HG03571 (cell line): ENCODE data around the gene GIGYF2.
"Not testable (repeated sequence)": the region's sequence is repeated elsewhere in the genome, so short reads cannot be mapped to it uniquely, and the experiment has no call there.

ENCODE experiments used
- ATAC-seq: cut with Tn5 transposase; IDR thresholded peaks from one replicate; pipeline ENCODE4 v1.9.1; 2021; ENCODE audit not compliant: unreplicated experiment

Gene GIGYF2, protein sequence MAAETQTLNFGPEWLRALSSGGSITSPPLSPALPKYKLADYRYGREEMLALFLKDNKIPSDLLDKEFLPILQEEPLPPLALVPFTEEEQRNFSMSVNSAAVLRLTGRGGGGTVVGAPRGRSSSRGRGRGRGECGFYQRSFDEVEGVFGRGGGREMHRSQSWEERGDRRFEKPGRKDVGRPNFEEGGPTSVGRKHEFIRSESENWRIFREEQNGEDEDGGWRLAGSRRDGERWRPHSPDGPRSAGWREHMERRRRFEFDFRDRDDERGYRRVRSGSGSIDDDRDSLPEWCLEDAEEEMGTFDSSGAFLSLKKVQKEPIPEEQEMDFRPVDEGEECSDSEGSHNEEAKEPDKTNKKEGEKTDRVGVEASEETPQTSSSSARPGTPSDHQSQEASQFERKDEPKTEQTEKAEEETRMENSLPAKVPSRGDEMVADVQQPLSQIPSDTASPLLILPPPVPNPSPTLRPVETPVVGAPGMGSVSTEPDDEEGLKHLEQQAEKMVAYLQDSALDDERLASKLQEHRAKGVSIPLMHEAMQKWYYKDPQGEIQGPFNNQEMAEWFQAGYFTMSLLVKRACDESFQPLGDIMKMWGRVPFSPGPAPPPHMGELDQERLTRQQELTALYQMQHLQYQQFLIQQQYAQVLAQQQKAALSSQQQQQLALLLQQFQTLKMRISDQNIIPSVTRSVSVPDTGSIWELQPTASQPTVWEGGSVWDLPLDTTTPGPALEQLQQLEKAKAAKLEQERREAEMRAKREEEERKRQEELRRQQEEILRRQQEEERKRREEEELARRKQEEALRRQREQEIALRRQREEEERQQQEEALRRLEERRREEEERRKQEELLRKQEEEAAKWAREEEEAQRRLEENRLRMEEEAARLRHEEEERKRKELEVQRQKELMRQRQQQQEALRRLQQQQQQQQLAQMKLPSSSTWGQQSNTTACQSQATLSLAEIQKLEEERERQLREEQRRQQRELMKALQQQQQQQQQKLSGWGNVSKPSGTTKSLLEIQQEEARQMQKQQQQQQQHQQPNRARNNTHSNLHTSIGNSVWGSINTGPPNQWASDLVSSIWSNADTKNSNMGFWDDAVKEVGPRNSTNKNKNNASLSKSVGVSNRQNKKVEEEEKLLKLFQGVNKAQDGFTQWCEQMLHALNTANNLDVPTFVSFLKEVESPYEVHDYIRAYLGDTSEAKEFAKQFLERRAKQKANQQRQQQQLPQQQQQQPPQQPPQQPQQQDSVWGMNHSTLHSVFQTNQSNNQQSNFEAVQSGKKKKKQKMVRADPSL (N-terminal part only)

DNA sequence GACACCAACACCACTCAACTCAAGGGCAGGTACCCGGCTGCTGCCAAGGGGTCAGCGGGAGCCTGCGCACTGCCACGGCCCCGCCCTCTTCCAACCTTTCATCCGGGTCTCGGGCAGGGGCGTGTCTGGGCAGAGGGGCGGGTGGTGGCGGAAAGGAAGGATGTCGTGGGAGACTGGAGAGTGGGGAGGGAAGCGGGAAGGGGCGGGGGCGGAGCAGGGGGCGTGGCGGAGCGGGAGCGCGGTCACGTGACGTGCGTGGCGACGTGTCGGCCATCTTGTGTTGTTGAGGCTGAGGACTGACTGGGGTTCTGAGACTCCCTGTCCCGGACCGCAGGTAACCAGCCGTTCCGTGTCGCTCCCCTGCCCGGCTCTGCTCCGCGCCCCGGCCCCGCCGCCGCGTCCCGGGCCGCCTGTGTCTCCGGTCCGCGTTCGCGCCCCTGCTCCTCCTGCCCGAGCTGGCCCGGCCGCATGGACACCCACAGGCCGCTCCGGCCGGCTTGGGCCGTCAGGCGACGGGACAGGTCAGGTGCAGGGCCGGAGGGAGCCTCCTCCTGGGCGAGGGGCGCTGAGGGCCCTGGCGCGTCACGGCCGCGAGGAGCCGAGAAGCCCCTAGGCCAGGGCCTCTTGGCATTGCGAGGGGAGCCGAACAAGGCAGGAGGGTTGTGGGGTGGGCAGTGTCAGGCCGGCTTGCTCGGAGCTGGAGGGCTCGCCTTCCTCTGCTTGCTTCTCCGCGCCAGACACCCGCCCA lies at the start of gene GIGYF2:
TSS of gene GIGYF2 (plus strand) at position 273 of the 748 bp plus-strand sequence. CDS start 37,867 bp downstream, outside the sequence.
- peak; percentile 68 for ATAC-seq

DNA sequence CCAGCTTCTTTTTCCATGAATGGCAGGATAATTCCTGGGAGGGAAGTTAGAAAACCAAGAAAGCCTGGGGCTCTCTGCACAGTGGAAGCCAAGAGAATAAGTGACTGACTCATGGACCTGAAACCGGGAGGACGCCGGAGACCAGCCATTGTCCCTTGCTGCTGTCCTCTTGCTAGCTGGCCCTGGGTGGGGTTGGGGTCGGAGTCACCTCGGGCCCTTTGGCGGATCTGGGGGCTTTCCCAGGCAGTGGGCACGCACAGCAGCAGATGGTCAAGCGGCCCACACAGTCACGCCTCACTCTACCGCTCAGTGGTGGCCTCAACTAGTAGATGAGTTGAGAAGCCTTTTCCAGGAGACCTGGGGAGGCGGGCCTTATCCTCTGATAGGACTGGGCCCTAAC lies 48.1 kb upstream of the GIGYF2 start:
- no peak for ATAC-seq

DNA sequence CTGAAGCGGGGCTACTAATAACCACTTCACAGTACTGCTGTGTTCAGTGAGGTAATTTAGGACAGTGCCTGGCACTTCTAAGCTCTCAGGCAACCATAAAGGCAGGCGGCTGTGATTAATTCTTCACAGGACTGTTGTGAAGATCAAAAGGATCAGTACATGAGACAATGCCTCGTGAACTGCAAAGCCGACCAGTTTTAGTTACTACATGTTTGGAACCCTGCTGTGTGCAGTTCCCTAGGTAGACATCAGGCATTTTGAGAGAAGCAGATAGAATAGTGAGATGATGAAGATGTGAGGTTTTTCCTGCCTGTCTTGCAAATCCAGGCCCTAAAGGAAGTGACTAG lies 44.7 kb upstream of the GIGYF2 start:
- no peak for ATAC-seq

DNA sequence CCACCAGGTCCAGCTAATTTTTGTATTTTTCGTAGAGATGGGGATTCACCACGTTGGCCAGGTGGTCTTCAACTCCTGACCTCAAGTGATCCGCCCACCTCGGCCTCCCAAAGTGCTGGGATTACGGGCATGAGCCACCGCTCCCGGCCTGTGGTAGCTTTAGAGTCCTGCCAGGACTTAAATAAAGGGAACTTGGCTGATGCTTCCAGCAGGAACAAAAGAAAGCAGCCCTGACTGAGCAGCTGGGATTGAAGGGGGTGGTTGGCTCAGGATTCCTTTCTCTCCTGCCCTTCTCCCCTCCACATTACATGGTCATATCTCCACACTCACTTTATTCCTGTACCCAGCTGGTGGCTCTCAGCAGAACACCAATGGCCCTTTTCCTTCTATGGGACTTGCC lies 43.7 kb upstream of the GIGYF2 start:
- ATAC-seq: no peak

DNA sequence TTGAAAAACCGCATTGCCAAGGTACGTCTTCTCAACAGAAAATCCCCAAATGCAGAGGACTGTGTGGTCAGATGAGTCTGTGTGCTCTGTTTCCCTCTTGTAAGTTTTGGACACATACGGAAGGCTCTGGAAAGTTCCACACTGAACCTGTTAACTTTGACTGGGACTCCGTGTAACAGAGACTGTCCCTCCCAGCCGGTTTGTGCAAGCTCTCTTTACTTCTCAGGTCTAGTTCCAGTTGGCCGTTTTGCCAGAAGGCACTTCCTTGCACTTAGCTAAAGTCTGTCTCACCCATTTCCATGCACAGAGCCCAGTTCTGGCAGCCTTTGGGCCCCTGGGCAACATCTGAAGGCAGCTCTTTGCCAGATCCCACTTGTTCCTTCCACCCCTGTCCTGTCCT lies 41.7 kb upstream of the GIGYF2 start:
- ATAC-seq: no peak

DNA sequence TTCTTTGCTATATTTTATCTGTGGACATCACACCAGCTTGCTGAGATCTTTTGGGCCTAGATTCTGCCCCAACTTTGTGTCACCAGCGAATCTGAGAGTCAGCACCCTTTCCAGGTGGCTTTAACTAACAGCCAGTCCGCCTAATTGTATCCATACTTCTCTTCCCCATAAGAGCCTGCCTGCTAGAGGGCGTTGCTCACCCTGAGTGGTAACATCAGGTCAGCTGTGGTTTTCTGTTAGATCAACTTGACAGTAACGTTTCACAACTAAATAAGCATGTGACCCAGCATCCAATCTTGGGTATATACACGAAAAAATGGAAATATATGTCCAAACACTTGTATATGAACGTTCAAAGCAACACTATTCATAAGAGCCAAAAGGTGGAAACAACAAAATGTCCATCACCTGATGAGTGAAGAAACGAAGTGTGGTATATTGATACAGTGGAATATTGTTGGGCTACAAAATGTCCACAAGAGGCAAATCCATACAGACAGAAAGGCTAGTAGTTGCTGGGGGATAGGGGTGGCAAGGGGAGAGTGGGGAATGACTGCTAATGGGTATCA lies 38.8 kb upstream of the GIGYF2 start:
- no peak for ATAC-seq

DNA sequence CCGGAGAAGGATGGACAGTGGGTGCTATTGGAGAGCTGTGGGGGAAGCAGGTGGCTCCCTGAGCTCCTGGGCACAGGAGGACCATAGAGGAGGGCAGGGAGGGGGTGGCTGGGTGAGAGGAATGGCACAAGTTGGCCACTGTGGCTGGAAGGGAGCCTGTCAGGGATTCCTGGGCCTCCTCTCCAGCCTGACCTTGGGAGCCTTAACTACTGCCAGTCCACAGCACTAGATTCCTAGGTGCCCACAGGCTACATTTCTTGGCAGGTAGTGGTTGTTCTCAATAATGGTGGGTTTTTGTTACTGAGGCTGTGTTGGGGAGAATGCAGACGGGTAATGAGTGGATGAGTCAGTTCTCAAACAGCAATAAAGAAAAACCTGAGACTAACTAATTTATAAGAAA lies 37.8 kb upstream of the GIGYF2 start:
- no peak for ATAC-seq

DNA sequence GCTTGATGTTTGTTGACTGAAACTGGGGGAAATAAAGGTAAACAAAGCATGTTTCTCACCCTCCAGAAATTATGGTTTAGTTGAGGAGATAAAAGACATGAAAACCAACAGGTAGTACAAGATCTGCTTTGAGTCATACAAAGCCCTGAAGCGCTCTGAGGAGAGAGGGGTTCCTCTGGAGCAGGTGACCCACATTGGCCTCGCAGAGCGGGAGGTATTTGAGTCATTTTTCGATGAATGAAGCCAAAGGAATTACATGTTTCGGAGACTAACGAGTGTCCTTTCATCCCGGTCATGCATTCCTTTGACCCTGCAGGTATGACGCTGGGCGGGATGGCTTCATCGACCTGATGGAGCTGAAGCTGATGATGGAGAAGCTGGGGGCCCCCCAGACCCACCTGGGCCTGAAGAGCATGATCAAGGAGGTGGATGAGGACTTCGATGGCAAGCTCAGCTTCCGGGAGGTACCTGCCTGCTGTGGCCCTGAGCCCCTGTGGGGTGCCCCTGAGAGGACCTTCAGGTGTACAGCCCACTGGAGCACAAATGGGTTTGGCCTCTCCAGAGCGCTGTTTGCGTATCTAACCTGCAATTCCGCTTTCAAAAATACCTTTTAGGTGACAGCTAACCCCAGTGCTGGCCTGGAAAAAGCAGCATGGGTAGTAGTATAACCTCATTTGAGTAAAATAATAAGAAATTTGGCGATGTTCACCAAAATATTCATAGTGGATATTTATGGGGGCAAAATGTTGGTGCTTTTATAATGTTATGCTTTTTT lies 34.5 kb upstream of the GIGYF2 start:
- ATAC-seq: no peak

DNA sequence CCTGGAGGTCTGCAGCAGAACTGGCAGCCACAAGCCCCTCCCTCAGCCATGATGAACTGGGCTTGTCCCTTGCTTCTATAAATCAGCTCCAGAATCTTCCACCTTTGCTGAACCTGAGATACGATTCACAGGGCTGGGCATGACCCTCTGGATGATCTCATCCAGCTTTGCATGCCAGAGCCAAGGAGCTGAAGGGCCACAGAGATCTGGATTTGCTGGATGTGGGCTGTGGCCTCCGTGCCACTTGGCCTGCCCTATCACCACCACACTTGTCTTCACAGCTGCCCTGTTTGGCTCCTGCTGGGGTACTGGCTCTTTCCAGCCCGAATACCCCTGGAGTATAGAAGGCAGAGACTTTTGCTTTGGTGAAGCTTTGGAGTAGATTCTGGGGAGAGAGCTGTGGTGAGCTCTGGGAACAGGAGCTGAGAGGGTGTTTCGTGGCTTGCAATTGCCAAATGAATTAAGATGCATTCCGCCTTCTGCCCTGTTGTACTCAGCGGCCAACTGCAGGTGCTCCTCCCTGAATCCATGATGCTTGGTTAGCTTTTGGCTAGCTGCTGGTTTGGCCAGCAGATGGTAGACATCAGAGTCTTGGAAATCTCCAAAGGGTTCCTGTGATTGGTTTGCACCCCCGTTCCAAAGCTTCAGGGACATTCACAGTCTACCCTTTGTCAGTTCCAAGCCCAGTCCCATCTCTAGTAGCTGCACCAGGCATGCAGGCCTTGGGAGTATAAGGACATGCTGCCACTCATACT lies 30.9 kb upstream of the GIGYF2 start:
- no peak for ATAC-seq

DNA sequence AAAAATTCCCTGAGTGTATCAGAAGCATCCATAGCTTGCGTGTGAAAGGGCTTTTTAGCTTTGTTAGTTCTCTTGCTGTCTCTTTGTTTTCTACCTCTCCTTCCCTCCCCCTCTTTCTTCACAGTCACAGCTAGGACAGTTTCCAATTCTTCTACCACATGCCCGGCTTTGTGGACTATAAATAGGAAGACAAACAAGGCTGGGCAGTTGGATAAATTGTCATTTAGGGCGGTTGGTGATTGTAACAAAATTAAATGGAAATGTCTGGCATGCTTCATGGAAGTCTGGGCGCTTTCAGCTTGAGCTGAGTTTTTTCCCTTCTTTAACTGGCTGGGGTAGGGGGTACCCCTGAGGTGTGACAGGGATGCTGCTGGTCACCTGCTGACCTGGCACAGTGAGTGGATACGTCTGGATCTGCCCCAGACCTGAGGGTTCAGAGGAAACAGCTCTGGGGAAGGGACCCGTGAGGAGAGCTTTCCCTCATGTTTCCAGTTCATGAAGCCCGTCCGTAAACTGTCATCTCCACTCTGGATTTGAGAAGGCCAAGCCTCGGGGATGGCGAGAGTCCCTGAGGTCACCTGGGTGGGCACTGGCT lies 29.0 kb upstream of the GIGYF2 start:
- ATAC-seq: no peak

DNA sequence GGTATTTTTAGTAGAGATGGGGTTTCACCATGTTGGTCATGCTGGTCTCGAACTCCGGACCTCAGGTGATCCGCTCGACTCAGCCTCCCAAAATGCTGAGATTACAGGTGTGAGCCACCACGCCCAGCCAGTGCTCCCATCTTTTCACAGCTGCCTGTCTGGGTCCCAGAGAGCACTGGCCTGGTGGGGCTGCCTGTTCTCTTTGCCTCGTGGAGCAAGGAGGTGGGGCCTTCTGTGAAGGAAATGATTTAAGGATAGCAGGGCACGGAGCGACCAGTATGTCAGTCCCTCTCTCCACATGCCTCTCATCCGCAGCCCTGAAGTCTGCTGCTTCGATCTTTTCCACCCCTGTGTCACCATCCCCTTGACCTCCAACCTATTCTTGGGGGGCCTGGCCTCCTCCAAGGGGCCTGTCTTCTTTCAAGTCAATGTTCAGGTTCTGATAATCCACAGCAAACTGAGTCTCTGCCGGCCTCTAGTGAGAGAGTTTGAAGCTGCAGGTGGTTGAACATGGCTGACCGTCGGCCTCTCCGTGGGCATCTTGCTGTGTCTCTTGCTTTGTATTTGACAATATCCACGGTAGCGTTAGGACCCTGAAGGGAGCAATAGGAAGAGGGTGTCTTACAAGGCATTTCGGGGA lies 28.2 kb upstream of the GIGYF2 start:
- no peak for ATAC-seq

DNA sequence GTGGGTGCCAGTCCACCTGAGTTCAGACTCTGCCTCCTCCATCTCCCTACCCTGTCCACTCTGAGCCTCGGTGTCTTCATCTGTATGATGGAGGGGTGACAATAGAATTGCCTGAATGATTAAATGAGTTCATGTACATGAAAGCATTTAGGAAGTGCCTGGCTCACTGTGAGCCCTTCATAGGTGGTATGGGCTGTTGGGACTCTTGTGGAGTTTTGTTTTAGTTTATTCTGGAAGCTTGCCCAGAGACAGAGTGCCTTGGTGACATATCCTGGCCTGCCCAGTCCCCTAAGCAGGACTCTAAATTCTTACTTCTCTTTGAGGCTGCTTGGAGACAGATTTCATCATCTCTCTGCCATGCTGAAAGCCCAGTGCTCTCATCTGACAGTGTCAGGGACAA lies 24.5 kb upstream of the GIGYF2 start:
- no peak for ATAC-seq

DNA sequence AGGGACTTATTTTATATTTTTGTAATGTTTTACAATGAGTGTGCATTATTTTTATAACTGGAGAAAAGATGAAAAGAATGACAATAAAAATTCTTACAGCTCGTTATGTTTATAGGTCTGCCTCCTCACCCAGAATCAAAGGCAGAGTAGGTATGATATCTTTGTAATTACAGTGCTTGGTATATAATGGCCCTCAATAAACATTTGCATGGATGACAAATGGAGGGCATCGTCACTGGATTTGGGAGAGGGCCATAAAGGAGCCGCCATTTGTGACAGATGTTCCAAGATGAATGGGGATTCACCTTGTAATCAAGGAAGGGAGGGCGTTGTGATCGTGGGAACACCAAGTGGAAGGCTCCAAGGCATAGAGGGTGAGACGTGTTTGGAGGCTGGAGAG lies 22.6 kb upstream of the GIGYF2 start:
- ATAC-seq: no peak

DNA sequence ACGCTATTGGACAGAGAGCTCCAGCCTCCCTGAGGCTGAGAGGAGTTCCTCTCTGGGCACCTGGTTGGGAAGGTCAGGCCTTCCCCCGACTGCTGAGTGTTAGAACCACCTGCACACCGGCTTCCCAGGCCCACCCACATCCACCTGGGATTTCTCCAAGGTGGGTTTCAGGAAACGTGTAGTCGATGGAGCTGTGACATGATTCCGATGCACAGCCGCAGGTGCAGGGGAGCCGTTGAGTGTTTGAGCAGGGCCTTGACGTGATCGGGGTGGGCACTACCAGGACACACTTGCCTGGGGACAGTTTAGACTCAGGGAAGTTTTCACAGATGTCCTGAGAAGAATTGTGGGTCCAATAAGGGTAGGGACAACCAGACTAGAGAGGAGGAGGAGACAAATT lies 21.8 kb upstream of the GIGYF2 start:
- ATAC-seq: no peak

DNA sequence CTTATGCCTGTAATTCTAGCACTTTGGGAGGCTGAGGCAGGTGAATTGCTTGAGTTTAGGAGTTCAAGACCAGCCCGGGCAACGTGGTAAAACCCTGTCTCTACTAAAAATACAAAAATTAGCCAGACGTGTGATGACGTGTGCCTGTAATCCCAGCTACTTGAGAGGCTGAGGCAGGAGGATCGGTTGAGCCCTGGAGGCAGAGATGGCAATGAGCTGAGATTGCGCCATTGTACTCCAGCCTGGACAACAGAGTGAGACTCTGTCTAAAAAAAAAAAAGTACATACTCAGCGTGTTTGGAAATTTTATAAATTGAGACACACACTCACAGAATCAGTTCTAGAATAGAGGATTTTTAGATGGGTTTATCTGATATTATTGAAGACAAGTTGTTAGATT lies 17.1 kb upstream of the GIGYF2 start:
- no peak for ATAC-seq

DNA sequence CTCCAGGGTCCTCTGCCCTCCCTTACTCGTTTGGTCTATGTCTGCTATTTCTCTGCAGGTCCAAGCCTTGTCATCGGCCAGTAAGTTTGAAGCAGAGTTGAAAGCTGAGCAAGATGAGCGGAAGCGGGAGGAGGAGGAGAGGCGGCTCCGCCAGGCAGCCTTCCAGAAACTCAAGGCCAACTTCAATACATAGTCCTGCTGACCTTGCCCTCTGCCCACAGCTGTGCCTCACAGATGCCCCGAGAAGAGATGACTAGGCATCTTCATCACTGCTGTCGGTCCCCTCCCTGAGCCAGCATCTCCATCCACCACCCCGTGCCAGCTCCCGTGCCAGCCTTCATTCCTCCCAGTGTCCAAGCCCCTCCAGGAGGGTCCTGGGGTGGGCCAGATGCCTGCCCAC lies 15.6 kb upstream of the GIGYF2 start:
- ATAC-seq: no peak

DNA sequence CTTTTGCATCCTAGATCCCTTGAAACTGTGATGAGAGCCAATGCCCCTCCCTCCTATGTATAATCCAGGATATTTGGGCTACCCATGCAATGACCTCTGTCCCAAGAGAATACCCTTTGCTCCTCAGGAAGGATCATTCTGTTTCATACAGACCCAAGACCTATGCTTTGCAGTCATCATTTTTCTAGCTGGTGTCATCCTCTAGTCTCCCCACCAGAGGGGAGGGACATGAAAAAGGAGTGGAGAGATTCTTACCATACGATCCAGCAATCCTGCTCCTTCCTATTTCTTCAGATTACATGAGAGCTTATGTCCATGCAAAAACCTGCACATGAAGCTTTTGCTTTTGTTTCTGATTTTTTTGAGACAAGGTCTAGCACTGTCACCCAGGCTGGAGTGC lies 13.8 kb upstream of the GIGYF2 start:
- no peak for ATAC-seq

DNA sequence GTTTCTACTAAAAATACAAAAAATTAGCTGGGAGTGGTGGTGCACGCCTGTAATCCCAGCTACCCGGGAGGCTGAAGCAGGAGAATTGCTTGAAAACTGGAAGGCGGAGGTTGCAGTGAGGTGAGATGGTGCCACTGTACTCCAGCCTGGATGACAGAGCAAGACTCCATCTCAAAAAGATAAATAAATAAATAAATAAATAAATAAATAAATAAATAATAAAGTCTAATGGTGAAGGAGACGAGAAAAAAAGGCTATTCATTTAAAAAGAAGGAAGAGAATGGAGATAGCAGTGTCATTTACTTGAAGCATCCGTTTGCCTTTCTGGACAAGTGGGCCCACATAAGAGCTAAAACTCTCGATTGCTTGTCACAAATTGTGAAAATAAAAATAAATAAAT lies 11.7 kb upstream of the GIGYF2 start:
- ATAC-seq: not testable (repeated sequence)
